NCI-H345 (cell line): ENCODE measurements around the gene RBM20.
"Not testable (repeated sequence)": the region's sequence is repeated elsewhere in the genome, so short reads cannot be mapped to it uniquely, and the experiment has no call there.

Experiments used
- DNase-seq: peaks from one replicate; lab custom pipeline; 2025; lab: John Stamatoyannopoulos, UW

RBM20 gene

GRCh38 chr10:110764793-110765512 lies 120.8 kb downstream of the RBM20 start:
- DNase-seq: no peak

- DNase-seq: no peak
Observed at GRCh38 chr10:110765513-110766319, 121.6 kb downstream of the RBM20 start.

- not testable (repeated sequence) for DNase-seq
Observed at GRCh38 chr10:110767601-110768000, 123.5 kb downstream of the RBM20 start.

GRCh38 chr10:110770243-110770642 lies 126.1 kb downstream of the RBM20 start:
- DNase-seq: no peak

GRCh38 chr10:110771486-110771885 lies 127.3 kb downstream of the RBM20 start:
- no peak for DNase-seq

- DNase-seq: no peak
Observed at GRCh38 chr10:110771991-110772390, 127.9 kb downstream of the RBM20 start.

- DNase-seq: no peak
Observed at GRCh38 chr10:110772454-110773025, 128.4 kb downstream of the RBM20 start.

- DNase-seq: no peak
Observed at GRCh38 chr10:110773693-110774068, 129.5 kb downstream of the RBM20 start.

GRCh38 chr10:110774069-110775019 lies 130.2 kb downstream of the RBM20 start:
- no peak for DNase-seq

- no peak for DNase-seq
Observed at GRCh38 chr10:110775020-110775375, 130.9 kb downstream of the RBM20 start.

- no peak for DNase-seq
Observed at GRCh38 chr10:110775406-110775805, 131.3 kb downstream of the RBM20 start.

- no peak for DNase-seq
Observed at GRCh38 chr10:110777017-110777416, 132.9 kb downstream of the RBM20 start.

GRCh38 chr10:110777661-110778060 lies 133.5 kb downstream of the RBM20 start:
- DNase-seq: no peak

- no peak for DNase-seq
Observed at GRCh38 chr10:110778211-110778610, 134.1 kb downstream of the RBM20 start.

- no peak for DNase-seq
Observed at GRCh38 chr10:110779489-110779888, 135.4 kb downstream of the RBM20 start.

GRCh38 chr10:110780704-110781103 lies 136.6 kb downstream of the RBM20 start:
- no peak for DNase-seq

- DNase-seq: no peak
Observed at GRCh38 chr10:110781139-110781538, 137.0 kb downstream of the RBM20 start.

GRCh38 chr10:110782616-110783015 lies 138.5 kb downstream of the RBM20 start:
- DNase-seq: no peak

GRCh38 chr10:110783509-110784107 lies 139.5 kb downstream of the RBM20 start:
- no peak for DNase-seq

GRCh38 chr10:110784198-110784597 lies 140.1 kb downstream of the RBM20 start:
- DNase-seq: no peak

GRCh38 chr10:110786172-110786571 lies 142.0 kb downstream of the RBM20 start:
- no peak for DNase-seq
